Right renal pelvis (tissue), 4 donors: Measurements from ENCODE around the gene TFIP11. TPM values are rescaled to one million over a fixed set of nuclear protein-coding genes. Genes with fewer than 3 reads are reported as not detected.
"Not testable (repeated sequence)": the region's sequence is repeated elsewhere in the genome, so short reads cannot be mapped to it uniquely, and the experiment has no call there.

Experiments used
- DNase-seq, 4 donors: peaks; one replicate each; pipeline ENCODE4 v3.0.0-alpha.2; 2013; ENCODE audit warnings: low read depth in 4 of 4, low spot score in 3 of 4, missing footprints in 1 of 4
- polyA plus RNA-seq, 4 donors: library from polyadenylated mRNA; unstranded; fragments of 120-200 nt; gene quantifications; one replicate each; pipeline ENCODE4 v1.2.1, GENCODE V29; 2013; ENCODE audit not compliant: insufficient read length in 4 of 4

The TFIP11 gene
- polyA plus RNA-seq, 4 donors = 39.9 to 44.4 (median 41.8) TPM

GRCh38 chr22:26542831-26543230, 30.6 kb upstream of the TFIP11 start:
- DNase-seq = no peak

DNA sequence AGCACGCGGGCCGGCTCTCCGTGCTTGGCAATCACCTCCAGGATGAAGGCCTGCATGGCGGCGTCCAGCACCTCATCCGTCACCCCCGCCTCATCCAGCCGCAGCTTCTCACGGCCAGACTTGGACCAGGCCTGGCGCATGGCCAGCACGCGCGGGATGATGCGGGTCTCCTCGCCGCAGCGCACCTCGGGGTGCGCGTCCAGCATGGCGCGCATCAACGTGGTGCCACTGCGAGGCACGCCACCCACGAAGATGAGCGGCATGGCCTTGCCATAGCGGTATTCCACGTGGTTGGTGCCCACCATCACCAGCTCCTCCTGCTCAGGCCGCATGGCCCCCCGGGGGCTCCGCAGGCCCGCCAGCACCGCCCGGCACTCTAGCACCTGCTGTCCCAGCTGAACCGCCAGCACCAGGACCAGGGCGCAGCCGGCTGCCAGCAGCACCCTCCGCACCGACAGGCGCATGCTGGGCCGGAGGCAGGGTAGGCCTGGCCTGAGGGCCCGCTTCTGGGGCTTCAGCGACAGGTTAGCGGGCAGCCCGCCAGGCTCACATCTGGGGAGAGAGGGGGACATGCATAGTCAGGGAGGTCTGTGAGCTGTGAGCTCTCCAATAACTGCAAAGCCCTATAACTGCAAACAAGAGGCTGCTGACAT, 29.0 kb upstream of the TFIP11 start:
- no peak for DNase-seq

GRCh38 chr22:26540119-26540518, 27.8 kb upstream of the TFIP11 start:
- no peak for DNase-seq

- no peak for DNase-seq
Observed at GRCh38 chr22:26536762-26537134, 24.5 kb upstream of the TFIP11 start.

DNA sequence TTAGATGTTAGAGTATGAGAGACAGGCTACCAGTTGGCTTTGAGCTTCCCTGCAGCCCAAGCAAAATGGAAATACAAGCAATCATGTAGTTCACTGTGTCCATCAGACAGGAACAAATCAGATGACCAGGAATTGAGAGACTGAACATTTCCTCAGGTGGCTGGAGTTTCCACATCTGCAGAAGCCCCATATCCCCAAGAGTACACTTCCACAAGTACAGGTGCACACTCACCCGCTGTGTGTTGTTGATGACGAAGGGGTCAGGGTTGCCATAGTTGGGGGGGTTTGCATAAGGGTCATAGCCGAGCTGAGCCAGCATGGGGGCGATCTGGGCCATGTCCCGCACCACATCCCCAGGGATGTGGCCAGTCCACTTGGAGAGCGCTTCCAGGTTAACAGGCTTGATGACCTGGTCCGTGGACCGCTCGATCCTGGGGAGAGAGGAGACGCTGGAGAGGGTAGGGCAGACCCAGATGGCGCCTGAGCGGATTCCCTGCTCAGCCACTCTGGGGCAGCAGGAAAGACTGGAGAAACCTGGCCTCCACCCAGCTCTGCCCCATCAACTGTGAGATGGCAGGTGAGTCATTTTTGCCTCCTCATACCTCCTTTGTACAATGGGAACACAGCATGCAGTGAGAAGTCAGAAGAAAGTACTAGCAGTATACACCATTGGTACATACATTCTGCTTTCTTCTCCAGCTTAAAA, 23.9 kb upstream of the TFIP11 start:
- DNase-seq = no peak

DNA sequence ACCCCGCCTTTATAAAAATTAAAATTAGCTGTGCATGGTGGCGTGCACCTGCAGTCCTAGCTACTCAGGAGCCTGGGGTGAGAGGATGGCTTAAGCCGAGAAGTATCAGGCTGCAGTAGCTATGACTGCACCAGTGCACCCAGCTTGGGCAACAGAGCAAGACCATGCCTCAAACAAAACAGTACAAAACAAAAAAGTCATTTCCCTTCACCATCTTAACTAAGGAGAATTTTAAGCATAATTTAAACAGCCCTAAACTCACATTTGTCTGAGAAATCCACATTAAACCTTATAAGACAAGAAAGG, 23.3 kb upstream of the TFIP11 start:
- no peak for DNase-seq

- no peak for DNase-seq
Observed at GRCh38 chr22:26534874-26535602, 22.8 kb upstream of the TFIP11 start.

DNA sequence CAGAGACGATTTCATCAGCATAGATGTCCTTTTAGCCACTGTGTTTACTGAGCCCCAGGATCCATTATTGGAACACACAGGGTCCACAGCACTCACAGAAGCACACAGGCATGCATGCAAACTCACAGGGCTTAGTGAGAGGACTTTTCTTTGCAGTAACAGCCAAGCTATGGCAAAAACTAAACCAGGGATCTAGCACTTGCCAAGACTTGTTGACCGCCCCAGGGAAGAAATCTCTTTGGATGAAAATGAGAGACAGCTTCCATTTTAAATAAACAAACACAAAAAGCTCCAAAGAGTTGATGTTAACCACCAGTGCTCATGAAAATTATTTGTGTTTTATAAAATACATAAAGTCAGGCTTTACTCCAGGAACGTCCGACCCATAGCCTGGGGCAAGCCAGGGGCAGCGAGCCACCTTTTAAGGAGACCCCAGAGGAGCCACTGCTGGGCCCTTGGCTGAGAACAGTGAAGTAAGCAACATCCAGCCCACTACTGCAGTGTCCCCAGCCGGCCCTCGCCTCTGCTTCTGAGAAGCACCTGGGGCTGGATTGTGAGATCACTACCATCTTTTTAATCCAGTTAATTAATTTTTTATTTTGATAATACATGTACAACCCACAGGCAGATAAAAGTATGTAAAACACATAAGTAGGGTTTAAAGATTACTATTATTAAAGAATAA, 22.0 kb upstream of the TFIP11 start:
- DNase-seq = no peak

DNA sequence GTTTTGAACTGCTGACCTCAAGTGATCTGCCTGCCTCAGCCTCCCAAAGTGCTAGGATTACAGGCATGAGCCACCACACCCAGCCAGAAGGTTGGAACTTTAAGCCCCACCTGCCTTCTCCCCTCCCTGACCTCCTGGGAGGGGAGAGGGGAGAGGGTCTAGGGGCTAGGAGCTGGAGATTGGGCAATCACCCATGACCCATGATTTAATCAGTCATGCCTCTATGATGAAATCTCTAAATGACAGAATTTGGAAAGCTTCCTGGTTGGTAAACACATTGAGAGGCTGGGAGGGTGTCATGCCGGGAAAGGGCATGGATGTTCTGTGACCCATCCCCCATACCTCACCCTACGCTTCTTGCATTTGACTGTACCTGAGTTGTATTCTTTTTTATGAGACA, 17.1 kb upstream of the TFIP11 start:
- DNase-seq = no peak

DNA sequence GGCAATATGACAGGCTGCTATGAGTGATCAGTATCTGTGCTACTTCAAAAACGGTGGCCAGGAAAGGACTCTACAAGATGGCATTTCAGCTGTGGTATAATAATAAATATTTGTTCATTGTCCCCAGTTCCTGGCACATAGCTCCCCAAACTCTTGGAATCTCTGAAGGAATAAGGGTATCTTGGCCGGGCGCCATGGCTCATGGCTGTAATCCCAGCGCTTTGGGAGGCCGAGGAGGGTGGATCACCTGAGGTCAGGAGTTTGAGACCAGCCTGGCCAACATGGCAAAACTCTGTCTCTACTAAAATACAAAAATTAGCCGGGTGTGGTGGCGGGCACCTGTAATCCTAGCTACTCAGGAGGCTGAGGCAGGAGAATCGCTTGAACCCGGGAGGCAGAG, 16.2 kb upstream of the TFIP11 start:
- not testable (repeated sequence) for DNase-seq

DNA sequence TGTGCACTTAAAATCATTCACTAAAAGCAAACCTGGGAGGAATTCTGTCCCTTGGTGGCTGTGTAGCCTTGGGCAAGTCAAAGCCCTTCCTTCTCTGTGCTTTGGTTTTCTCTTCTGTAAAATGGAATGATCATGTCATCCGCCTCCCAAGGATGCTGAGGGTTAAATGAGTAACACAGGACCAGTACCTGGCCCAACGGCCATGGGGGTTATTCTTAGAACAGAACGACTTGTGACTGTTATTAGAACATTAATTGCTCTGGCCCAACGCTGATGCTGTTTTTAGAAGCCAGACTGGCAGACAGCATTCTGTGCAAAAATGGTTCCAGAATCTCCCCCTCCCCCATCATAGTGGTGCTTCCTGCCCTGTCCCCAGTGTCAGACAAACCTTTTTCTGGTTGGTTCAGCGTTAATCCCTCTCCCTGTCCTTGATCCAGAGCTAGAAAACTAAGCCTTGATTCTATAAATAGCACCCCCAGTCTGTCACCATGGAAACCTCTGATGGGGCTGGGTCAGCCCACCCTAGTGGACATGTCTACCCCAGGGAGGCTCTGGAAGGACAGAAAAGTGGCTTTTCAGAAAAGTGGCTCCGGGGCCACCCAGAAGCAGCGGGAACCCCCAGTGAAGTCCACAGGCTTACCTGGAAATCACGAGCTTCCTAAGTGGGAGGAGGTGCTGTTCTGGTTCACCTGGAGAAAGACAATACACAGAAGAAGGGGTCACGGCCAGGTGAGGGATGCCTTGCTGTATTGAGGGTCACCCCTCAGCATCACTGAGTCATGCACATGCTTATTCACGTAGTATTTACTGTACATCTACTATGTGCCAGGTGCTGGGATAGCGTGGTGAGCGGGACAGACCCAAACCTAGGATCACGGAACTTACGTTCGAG, 15.5 kb upstream of the TFIP11 start:
- DNase-seq = no peak

DNA sequence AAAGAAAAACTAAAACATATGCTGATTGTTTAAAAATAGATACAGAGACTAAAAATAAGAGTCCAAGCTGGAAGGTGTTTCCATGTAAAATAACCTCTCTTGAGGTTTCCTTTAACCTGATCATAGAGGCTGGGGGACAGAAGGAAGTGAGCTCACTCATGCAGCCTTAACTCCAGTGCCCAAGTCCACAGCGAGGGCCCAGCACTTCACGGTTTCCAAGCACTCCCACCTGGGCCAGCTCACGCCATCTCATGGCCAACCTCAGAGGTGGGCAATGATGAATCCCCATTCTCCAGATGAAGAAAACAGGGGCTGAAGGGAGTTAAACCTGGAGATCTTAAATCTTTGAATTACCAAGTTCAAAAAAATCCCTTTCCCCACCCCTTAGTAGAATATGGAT, 14.9 kb upstream of the TFIP11 start:
- DNase-seq = no peak

- DNase-seq = no peak
Observed at GRCh38 chr22:26525946-26526564, 13.8 kb upstream of the TFIP11 start.

GRCh38 chr22:26524870-26525269, 12.6 kb upstream of the TFIP11 start:
- DNase-seq = no peak

GRCh38 chr22:26522592-26522991, 10.3 kb upstream of the TFIP11 start:
- no peak for DNase-seq

DNA sequence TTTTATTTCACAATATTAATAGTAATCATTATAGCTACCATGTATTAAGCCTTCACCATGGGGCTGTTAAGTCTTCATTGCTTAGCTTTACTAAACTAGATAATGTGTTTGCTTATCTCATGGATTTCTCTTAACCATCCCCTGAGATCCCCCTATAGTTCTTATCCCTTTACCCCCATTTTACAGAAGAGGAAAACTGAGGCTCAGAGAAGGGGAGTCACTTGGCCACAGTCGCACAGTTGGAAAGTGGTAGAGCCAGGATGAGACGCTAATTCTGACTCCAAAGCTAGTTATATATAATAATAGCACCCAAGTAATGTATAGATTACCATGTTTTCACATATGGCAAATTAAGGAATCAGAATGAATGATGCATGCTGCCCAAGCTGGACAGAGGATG, 9.7 kb upstream of the TFIP11 start:
- DNase-seq = no peak

- no peak for DNase-seq
Observed at GRCh38 chr22:26517429-26517828, 5.2 kb upstream of the TFIP11 start.

GRCh38 chr22:26516503-26516902, 4.2 kb upstream of the TFIP11 start:
- DNase-seq = no peak

GRCh38 chr22:26515931-26516330, 3.7 kb upstream of the TFIP11 start:
- no peak for DNase-seq
